ENCODE results near the gene CADM2. TPM values are rescaled to one million over a fixed set of nuclear protein-coding genes. Genes with fewer than 3 reads are reported as not detected.

CADM2 gene
- total RNA-seq, 1 donor from 2014 or later: 2.9 TPM

GRCh38 chr3:85304360-85304964, 345.7 kb downstream of the CADM2 start:
- Histone ChIP-seq H3K27ac (ENCODE audit: low read depth, low read length) (no peak overlapping the region), H3K9ac (ENCODE audit: low read length) (no peak overlapping the region), H2AFZ (ENCODE audit: low read depth, low read length) (no peak overlapping the region), H3K4me2 (ENCODE audit: low read length) (no peak overlapping the region), H4K20me1 (ENCODE audit: insufficient read depth, low read length) (no peaks in the 10 kb centered on the region), H3K9me3 (ENCODE audit: insufficient read depth, low read depth, low read length) (no peaks in the 10 kb centered on the region), H3K36me3 (ENCODE audit: insufficient read depth, low read length) (no peaks in the 10 kb centered on the region), H3K27me3 (ENCODE audit: insufficient read depth, low read length) (no peaks in the 10 kb centered on the region), H3K79me2 (ENCODE audit: insufficient read depth, low read length) (no peaks in the 10 kb centered on the region), H3K4me1 (ENCODE audit: insufficient read depth, low read length) (no peaks in the 10 kb centered on the region), H3K4me3 (ENCODE audit: insufficient read depth, low read depth, low read length) (no peak overlapping the region)
- no peak for TF ChIP-seq EZH2 (IDR thresholded peaks at IDR 0.05; ENCODE audit: insufficient read depth, low read length)
- TF ChIP-seq, protein P1, sequence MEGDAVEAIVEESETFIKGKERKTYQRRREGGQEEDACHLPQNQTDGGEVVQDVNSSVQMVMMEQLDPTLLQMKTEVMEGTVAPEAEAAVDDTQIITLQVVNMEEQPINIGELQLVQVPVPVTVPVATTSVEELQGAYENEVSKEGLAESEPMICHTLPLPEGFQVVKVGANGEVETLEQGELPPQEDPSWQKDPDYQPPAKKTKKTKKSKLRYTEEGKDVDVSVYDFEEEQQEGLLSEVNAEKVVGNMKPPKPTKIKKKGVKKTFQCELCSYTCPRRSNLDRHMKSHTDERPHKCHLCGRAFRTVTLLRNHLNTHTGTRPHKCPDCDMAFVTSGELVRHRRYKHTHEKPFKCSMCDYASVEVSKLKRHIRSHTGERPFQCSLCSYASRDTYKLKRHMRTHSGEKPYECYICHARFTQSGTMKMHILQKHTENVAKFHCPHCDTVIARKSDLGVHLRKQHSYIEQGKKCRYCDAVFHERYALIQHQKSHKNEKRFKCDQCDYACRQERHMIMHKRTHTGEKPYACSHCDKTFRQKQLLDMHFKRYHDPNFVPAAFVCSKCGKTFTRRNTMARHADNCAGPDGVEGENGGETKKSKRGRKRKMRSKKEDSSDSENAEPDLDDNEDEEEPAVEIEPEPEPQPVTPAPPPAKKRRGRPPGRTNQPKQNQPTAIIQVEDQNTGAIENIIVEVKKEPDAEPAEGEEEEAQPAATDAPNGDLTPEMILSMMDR (IDR thresholded peaks at IDR 0.05; ENCODE audit: insufficient read depth, low read depth, low read length): peak; percentile 37
- Mint-ChIP-seq H3K27ac (ENCODE audit: unreplicated experiment) (no peak overlapping the region), H3K9me3 (ENCODE audit: unreplicated experiment) (no peaks in the 10 kb centered on the region), H3K36me3 (ENCODE audit: low read depth, unreplicated experiment) (no peaks in the 10 kb centered on the region), H3K27me3 (ENCODE audit: low read depth, unreplicated experiment) (no peaks in the 10 kb centered on the region), H3K4me3 (ENCODE audit: unreplicated experiment) (no peak overlapping the region), H3K4me1 (ENCODE audit: low read depth, unreplicated experiment) (no peaks in the 10 kb centered on the region)
- DNase-seq (ENCODE audit: low read depth) (peak; percentile 1), FAIRE-seq (no peak)

- Histone ChIP-seq H3K9me3 (ENCODE audit: insufficient read depth, low read depth, low read length) (no peaks in the 10 kb centered on the region), H3K27me3 (ENCODE audit: insufficient read depth, low read length) (no peaks in the 10 kb centered on the region), H3K4me1 (ENCODE audit: insufficient read depth, low read length) (no peaks in the 10 kb centered on the region), H3K4me2 (ENCODE audit: low read length) (no peak overlapping the region), H3K4me3 (ENCODE audit: insufficient read depth, low read depth, low read length) (no peak overlapping the region), H3K9ac (ENCODE audit: low read length) (no peak overlapping the region), H3K79me2 (ENCODE audit: insufficient read depth, low read length) (no peaks in the 10 kb centered on the region), H4K20me1 (ENCODE audit: insufficient read depth, low read length) (no peaks in the 10 kb centered on the region), H2AFZ (ENCODE audit: low read depth, low read length) (no peak overlapping the region), H3K36me3 (ENCODE audit: insufficient read depth, low read length) (no peaks in the 10 kb centered on the region), H3K27ac (ENCODE audit: low read depth, low read length) (no peak overlapping the region)
- TF ChIP-seq, protein P1 (IDR thresholded peaks at IDR 0.05; ENCODE audit: insufficient read depth, low read depth, low read length): no peak
- TF ChIP-seq EZH2 (IDR thresholded peaks at IDR 0.05; ENCODE audit: insufficient read depth, low read length): no peak
- Mint-ChIP-seq H3K27me3 (ENCODE audit: low read depth, unreplicated experiment) (no peaks in the 10 kb centered on the region), H3K27ac (ENCODE audit: unreplicated experiment) (no peak overlapping the region), H3K4me3 (ENCODE audit: unreplicated experiment) (no peak overlapping the region), H3K4me1 (ENCODE audit: low read depth, unreplicated experiment) (no peaks in the 10 kb centered on the region), H3K9me3 (ENCODE audit: unreplicated experiment) (no peaks in the 10 kb centered on the region), H3K36me3 (ENCODE audit: low read depth, unreplicated experiment) (no peaks in the 10 kb centered on the region)
- FAIRE-seq (no peak), DNase-seq (ENCODE audit: low read depth) (no peak)
Observed at GRCh38 chr3:85312331-85312730, 353.5 kb downstream of the CADM2 start.

DNA sequence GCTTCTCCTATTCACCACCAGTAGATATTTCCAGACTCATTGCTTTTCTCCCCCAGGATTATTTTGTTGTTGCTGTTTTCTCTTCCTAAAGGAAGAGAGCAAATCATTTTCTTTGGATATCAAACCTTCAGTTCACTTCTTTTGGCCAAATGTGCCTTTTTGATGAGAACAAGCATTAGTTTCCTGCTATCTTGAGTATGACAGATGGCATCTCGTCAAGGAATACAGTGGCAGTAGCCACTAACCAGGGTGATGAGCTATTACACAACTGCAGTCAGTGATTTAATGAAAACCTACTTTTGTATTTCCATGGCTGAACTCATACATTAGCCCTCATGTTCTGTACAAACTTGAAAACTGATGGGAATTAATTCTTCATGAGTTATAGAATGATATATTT, 354.6 kb downstream of the CADM2 start:
- TF ChIP-seq, protein P1 (IDR thresholded peaks at IDR 0.05; ENCODE audit: insufficient read depth, low read depth, low read length): no peak
- no peak for TF ChIP-seq EZH2 (IDR thresholded peaks at IDR 0.05; ENCODE audit: insufficient read depth, low read length)
- H3K4me1 Mint-ChIP-seq (ENCODE audit: low read depth, unreplicated experiment): no peaks in the 10 kb centered on the region
- no peaks in the 10 kb centered on the region for H3K27me3 ChIP-seq (ENCODE audit: insufficient read depth, low read length)

More for the DNA sequence above, 354.6 kb downstream of the CADM2 start:
- H3K9me3 Mint-ChIP-seq (ENCODE audit: unreplicated experiment): no peaks in the 10 kb centered on the region
- Histone ChIP-seq H4K20me1 (ENCODE audit: insufficient read depth, low read length) (no peaks in the 10 kb centered on the region), H3K9me3 (ENCODE audit: insufficient read depth, low read depth, low read length) (no peaks in the 10 kb centered on the region), H3K4me2 (ENCODE audit: low read length) (no peak overlapping the region), H3K4me3 (ENCODE audit: insufficient read depth, low read depth, low read length) (no peak overlapping the region), H3K4me1 (ENCODE audit: insufficient read depth, low read length) (no peaks in the 10 kb centered on the region), H2AFZ (ENCODE audit: low read depth, low read length) (no peak overlapping the region), H3K36me3 (ENCODE audit: insufficient read depth, low read length) (no peaks in the 10 kb centered on the region), H3K79me2 (ENCODE audit: insufficient read depth, low read length) (no peaks in the 10 kb centered on the region), H3K9ac (ENCODE audit: low read length) (no peak overlapping the region), H3K27ac (ENCODE audit: low read depth, low read length) (no peak overlapping the region)
- no peaks in the 10 kb centered on the region for H3K27me3 Mint-ChIP-seq (ENCODE audit: low read depth, unreplicated experiment)
- no peak overlapping the region for H3K27ac Mint-ChIP-seq (ENCODE audit: unreplicated experiment)
- FAIRE-seq: no peak
- H3K36me3 Mint-ChIP-seq (ENCODE audit: low read depth, unreplicated experiment): no peaks in the 10 kb centered on the region
- H3K4me3 Mint-ChIP-seq (ENCODE audit: unreplicated experiment): no peak overlapping the region
- no peak for DNase-seq (ENCODE audit: low read depth)
